T-helper 22 cell (primary cell): ENCODE measurements around the gene ZPBP2.

Experiments
- DNase-seq: peaks from one replicate; pipeline ENCODE4 v3.0.0-alpha.2; 2020; ENCODE audit warnings: low read depth

Gene ZPBP2

DNA sequence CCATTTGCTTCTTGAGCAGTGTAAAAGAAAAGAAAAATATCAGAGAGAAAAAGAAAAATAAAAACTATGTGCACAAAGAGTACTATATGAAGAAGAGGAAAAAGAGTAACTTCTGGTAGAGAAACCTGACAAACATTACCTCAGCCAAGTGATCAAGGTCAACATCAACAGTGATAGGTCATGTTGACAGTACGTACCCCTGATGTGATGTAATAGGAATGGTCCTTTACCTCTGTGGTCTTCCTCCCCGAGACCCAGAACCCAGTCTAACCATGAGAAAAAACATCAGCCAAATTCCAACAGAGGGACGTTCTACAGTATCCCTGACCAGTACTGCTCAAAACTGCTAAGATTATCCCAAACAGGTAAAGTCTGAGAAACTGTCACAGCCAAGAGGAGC is 46.0 kb downstream of the ZPBP2 start:
- DNase-seq = no peak

DNA sequence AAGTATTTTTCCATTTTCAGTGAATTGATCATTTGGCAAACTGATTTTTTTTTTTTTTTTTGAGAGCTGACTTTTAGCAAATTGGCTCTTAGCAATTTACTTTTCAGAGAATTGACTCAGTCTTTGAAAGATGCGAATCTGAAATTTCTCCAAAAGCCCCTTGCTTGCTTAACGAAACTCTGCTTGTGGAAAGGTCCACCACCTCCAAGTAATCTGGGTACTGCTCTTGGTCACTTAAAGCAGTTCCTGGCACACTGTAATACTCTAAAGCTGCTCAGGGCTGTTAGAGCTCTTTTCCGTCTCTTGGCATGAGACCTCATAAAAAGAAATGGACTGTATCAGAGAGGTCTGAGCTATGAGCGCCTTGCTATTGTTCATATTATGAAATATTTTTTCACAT is 47.6 kb downstream of the ZPBP2 start:
- DNase-seq = no peak

DNA sequence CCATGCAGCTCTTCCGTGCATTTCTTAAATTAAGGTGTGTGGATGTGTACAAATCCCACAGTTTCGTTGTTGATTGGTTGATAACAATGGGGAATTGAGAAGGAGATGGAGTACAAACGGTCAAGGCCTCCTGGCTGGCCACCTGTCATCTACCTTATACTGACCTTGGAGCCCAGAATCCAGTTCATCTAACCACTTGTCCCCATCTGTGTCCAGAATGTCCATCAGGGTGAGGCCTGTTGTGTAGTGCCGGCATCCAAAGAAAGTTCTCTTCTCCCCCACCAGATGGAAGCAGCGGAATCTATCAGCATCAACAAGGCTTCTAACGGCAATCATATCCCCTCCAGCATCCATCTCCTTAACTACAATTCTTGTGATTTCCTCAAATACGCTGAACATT is 48.9 kb downstream of the ZPBP2 start:
- no peak for DNase-seq

DNA sequence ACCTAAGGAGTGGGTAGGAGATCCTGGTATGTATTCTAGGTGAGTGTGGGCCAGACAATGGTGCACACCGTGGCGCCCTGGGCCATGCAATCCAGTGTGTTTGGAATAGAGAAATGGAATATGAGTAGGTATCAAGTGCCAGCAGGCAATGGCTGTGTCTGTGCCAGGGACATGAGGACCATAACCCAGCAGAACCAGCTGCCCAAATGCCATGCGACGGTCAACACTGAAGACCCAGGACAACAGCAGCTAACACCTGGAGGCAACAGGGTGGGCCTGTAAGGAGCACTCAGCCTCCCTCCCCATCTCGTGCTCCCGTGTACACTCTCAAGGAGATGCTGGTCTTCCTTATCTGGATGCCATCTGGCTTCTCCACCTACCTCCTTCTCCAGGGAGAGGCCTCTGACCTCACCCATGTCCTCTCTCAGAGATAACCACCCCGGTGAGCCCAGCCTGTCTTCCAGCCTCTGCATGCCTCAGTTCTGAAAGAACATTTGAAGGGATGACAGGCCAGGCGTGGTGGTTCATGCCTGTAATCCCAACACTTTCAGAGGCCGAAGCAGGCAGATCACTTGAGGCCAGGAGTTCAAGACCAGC is 51.2 kb downstream of the ZPBP2 start:
- no peak for DNase-seq

DNA sequence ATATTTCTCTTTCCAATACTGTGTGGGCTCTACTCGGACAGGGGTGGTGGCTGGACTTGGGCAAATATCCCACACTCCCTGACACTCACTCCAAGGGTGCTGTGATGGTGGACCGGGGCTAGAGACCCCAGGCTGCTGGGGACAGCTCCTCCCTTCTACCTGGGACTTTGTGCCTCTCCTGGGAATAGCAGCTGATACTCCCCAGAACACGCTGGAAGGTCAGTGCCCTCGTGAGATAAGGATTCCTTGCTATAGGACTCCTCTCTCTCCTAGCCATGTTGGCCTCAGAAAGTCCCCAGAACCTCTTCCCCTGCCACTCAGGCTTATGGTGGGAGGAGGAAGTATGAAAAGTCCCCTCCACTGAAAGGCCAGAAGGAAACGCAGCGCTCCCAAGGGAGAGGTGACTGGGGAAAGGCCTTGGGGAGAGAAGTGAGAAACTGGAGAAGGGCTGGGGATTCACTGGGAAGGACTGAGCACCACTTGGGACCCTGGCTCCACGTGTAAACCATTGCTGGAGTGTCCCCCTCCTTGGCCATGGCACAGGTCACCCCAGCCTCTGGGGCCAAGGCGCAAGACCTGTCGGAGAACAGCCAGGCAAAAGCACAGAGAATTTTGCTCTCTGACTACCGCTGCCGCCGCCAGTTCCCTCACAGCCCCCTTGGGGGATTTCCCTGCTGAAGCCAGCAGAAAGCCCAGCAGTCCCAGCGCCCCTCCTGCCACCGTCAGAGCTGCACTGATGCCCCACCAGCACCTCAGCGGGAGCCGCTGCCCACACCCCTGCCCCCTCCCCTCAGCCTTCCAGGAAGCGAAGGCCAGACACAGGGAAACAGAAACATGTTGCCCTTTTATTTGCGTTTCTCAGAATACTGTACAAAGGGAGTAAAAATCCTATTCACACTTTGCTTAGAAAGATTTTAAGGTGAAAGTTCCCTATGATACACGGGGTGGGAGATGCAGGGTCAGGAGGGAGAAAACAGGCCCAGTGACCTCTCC is 52.5 kb downstream of the ZPBP2 start:
- DNase-seq = peak; percentile 4

DNA sequence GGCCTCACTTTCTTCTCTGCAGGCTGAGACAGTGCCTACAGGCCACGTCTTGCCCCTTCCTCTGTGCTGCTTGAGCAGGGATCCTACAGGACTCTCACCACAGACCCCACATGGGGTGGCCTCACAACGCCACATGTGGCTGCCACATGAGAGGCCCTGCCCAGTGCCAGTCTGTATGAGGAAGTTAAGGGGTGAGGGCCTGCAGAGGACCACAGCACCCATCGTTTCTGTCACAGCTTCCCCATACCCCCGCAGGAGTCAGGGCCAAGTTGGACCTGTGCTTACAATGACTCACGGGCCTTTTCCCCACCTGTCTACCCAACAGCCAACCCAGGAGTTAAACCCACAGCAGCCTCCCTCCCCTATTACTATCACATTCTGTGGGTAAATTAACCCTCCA is 53.3 kb downstream of the ZPBP2 start:
- DNase-seq = no peak

DNA sequence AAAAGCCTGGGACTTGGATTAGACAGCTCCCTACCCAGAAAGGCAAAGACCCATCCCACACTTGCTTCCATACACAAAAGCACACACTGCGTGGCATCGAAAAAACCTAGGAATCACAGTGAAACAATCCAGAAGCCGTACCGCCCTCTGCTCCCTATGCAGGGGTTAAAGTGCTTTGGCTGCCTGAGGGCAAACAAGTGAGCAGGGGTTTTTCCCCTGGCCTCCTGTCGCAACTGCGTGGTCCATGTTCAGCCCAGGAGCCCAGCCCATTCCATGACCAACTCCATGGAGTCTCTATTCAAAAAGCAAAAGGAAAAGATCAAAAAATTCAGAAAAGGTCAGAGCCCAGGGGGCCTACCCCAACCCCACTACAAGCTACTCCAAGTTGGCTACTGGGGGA is 54.0 kb downstream of the ZPBP2 start:
- DNase-seq = no peak

DNA sequence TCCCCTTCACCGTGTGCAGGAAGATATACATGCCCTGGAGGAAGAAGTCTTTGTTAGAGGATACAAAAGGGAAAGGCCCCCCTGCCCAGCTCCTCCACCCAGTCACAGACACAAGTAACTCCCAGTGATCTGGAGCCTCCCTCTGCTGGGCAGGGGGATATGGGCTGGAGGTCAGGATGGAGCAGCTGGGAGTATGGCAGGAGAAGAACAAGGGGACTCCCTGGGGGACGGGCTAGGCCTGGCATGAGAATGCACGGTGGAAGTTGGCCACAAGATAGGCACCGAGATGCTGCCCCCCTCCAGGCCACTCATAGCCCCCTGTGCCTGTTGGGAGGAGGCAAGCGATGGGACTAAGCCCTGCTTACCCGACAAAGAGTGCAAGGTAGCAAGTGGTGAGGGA is 55.2 kb downstream of the ZPBP2 start:
- no peak for DNase-seq

DNA sequence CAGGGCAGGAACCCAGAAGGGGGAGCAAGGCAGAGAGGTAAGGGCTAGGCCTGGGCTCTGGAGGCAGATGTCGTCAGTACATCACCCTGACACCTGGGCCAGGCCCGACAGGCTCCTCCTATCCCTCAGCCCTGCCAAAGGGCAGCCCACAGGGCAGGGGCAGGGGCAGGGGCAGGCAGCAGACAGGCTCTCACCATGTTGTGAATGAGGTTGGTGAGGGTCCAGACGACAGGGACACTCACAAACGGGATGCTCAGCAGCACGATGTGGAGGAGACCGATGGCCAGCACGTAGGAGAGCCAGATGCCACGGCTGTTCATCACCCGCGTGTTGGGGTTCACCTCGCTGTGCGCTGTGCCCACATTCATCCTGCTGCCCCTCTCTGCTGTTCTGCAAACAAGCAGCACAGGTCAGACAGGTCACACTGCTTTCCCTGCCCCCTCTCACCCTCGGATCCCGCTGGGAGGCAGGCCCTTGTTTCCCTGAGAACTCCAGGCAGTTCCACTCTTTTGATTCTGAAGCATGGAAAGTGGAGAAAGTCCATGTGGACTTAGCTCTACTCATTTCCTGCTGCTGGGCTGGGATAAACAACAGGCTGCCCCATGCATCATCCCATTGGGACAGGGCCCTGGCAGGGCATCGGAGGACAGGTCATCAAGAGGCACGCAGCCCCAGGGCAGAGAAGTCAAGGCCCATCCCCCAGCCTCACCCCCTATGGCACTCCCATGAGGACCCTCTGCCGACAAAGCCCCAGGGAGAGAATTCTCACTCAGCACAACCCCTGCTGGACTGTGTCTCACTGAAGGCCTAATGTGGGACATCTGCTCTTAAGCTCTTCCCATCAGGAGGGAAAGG is 56.1 kb downstream of the ZPBP2 start:
- DNase-seq = no peak

DNA sequence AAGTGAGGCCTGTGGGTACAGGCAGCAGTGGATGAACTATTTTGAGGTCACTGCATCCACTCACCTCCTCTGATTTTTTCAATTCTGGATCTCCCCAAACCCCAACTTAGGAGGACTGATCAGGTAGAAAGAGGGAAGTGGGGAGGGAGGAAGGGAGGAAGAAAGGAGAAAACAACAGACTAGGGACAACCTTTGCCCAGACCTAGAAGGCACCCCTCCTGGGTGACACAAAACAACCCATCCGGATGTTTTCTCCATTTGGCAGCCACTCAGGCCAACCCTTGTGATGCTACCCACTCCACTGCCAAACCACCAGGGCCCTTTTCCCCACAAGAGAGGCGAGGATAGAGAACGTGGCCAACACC is 56.7 kb downstream of the ZPBP2 start:
- no peak for DNase-seq

DNA sequence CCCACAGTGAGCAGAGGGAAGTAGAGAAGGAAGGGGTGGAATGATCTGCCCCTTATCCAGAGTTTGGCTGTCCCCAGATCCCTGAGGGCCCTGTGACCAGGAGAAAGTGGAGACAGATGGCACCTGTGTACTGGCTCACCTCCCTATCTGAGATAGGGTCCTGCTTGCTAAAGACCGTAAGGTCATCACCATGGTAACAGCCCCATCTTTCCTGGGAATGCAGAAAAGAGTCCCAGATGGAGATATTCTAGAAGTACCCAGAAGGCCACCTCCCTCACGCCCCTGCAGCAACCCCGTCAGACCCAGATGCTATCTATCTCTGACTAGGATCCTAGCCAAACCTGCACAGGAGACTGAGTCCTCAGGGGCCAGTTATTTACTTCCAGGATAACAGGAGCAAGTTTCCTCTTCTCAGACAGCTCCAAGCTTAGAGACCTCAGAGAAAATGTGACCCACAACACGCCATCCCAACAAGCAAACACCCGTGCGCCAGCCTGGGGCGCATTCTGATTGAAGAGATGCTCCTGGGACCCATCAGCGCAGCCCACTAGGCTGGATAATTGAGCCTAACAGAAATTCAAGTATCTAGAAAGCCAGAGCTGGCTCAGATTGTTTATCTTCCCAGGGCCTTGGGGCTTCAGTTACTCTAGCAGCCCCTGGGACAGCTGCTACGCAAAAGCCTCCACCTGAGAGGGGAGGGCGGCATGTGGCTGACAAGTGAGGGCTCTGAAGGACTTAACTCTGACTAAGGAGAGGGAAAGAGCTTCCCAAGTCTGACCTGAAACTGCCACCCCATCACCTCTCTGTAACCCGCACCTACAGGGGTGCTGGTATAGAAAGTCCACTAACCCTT is 57.5 kb downstream of the ZPBP2 start:
- DNase-seq = no peak

DNA sequence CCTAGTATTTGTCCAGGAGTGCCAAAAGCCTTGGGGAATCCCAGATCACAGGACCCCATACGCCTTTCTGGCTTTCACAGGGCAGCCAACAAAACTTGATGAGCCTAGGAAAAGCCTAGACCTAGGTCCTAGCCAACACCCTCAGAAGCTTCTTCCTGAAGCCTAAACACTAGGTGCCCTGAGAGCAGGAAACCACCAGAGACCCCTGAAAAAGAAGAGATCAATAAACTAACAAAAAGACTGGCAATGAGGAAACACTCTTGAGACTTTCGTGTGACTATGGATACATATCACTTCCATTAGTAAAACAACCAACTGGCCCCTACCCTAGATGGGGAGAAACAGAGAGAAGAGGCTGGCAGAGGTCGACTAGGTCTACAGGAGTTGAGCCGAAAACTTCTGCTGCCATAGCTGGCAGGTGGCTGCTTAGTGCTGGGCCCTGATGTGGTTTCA is 58.2 kb downstream of the ZPBP2 start:
- DNase-seq = no peak

DNA sequence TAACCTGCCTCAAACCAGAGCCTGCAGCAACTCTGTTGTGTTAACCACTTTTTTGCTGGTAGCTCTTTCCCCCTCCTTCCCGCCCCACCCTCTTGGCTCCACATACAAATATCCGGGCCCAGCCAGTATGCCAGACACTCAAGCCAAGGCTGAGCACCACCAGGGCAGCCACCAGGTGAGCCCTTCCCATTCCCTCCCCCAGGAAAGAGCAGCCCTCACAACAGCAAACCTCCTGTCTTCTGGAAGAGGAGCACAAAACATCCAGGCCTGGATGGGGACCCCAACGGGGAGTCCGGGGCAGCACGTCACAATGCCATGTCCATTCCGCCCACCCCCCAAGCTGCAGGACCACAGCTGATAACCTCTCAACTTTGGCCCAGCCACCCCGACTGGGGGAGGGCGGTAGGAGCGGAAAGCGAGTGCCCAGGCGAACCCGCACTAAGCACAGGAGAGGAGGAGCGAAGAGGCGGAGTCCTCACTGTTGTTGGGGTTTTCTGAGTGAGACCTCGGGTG is 58.6 kb downstream of the ZPBP2 start:
- DNase-seq = peak; percentile 37
